GM18909 (cell line): ENCODE measurements around the gene ZNF600.
"Not testable (repeated sequence)": the region's sequence is repeated elsewhere in the genome, so short reads cannot be mapped to it uniquely, and the experiment has no call there.

ENCODE experiments used
- ATAC-seq: cut with Tn5 transposase; IDR thresholded peaks from one replicate; pipeline ENCODE4 v1.9.1; 2021; ENCODE audit warnings: mild to moderate bottlenecking; ENCODE audit not compliant: unreplicated experiment, poor library complexity

The ZNF600 gene

DNA sequence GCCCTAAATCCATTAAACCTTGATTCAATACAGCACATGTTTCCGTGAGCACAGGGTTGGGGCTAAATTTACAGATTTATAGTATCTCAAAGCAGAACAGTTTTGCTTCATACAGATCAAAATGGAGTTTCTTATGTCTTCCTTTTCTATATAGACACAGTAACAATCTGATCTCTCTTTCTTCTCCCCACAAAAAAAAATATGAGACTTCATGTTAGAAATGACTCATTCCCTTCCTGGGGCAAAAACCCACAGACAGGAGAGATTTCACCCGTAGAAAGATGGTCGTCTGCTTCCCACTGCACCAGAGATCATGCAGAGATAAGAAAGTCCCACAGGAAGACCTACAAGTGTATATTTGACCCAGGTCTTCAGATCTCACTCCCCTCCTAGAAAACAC lies 44.1 kb downstream of the ZNF600 start:
- ATAC-seq: no peak

DNA sequence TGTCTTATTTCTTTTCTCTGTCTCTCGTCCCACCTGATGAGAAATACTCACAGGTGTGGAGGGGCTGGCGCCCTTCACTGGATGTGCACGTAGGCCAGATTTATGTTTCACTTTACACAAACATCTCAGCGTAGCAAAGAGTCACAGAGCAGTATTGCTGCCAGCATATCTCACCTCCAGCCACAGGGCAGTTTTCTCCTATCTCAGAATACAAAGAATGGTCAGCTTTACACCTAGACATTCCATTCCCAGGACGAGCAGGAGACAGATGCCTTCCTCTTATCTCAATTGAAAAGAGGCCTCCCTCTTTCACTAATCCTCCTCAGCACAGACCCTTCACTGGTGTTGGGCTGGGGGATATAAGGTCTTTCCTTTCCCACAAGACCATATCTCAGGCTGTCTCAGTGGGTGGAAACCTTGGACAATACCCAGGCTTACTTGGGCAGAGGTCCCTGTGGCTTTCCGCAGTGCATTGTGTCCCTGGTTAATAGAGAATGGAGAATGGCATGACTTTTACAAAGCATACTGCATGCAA lies 44.6 kb downstream of the ZNF600 start:
- ATAC-seq: no peak

DNA sequence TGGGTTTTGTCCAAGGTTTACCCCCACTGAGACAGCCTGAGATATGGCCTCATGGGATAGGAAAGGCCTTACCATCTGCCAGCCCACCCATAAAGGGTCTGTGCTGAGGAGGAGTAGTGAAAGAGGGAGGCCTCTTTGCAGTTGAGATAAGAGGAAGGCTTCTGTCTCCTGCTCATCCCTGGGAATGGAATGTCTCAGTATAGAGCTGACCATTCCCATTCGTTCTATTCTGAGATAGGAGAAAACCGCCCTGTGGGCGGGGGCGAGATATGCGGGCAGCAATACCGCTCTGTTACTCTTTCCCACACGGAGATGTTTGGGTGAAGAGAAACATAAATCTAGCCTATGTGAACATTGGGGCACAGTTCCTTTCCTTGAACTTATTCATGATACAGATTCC lies 45.2 kb downstream of the ZNF600 start:
- not testable (repeated sequence) for ATAC-seq

DNA sequence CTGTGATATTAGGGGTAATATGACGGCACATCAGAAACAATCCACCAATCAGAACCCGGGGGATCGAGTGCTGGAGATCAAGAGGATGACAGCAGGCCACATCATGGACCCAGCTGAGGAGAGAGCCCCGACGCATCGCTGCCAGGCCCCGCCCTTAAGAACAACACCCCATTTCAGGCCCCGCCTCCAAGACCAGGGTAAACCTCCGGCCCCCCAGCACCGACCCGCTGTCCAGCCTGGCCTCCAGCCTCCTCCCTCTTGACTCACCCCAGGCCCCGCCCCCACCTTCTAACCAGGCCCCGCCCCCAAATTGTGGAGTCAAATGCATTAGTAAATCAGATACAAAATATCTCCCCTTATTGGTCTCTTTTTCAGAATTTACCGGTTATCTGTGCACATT lies 47.0 kb downstream of the ZNF600 start:
- no peak for ATAC-seq

DNA sequence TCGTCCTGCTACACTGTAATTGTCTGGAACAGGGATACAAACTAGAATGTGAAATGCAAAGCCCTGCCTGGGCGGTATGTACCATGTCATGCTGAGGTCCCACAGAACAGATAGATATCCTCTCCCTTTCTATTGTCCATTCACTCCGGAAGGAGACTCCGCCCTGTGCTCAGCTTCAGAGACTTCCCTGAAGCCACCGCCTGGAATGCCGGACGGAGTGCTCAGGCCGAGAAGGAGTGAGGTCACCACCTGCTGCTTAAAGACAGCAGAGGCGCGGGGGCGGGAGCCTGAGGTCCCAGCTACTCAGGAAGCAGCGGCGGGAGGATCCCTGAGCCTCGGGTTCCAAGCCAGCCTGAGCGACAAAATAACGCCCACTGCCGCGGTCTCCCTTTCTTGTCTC lies 50.9 kb downstream of the ZNF600 start:
- ATAC-seq: no peak

DNA sequence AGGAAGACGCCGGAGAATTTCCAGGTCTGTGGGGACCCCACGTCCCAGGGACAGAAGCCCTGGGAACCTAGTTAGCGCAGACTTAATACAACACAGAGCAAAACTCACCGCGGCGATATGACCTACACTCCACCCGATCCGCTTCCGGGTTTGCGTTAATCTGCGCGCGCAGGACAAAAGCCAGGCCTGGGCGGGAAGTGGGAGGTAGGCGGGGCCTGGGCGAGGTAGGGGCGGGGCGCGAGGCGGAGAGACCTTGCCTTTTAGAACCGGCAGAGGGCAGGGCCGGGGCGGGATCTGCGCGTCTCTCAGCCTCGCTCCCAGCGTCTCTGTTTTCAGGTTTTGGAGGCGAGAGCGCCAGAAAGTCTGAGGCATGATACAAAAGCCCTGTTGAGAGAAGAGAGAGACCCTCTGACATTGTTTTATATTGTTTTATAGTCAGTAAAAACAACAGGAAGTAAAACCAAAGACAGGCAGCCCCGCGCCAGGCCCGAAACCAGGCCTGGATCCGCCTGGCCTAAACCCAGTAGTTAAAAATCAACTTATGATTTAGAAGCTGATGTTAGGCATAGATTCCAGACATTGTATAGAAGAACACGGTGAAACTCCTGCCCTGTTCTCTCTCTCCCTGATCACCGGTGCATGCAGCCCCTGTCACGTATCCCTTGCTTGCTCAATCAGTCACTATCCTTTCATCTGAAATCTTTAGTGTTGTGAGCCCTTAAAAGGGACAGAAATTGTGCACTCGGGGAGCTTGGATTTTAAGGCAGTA lies 51.5 kb downstream of the ZNF600 start, which contains the start of gene ZNF611:
TSS of gene ZNF611 (minus strand) at position 152 of the 769 bp plus-strand sequence. CDS start 19,150 bp downstream, outside the sequence.
- ATAC-seq: peak; percentile 95

DNA sequence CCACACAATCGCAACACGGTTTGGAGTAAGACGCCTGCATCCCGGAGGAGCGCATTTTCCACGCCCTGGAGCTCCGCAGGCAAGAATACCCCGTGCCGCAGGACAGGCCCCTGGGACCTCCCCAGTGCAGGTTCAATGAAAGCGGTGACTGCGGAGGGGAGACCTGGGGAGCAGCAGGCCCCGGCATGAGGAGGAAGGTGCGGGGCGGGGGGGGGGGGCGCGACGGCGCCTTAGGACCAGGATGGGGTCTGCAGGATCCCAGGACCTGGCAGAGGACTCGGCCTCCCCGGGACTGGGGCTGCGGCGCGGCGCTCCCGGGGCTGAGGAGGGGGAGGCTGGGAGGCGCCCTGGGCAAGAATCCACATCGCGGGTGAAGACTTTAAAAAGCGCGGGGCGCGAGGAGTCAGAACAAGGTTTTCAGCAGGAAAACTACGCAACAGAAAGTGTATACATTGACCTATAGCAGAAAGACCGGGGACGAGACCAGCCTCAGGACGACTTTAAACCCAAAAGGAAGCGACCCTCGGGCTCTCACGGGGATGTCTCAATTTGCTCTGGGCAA lies 52.2 kb downstream of the ZNF600 start:
- peak; percentile 37 for ATAC-seq

DNA sequence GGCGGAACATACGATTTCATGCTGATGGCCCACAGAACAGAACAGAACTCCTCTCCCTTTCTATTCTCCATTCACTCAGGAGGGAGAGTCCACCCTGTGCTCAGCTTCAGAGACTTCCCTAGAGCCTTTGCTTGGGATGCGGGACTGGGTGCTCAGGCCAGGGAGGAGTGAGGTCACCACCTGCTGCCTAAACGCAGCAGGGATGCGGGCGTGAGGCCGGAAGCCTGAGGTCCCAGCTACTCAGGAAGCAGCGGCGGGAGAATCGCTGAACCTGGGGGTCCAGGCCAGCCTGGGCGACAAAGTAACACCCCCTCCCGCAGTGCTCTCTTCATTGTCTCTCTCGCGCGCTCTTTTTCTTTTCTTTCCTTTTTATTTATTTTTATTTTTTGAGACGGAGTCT lies 60.5 kb downstream of the ZNF600 start:
- ATAC-seq: not testable (repeated sequence)

DNA sequence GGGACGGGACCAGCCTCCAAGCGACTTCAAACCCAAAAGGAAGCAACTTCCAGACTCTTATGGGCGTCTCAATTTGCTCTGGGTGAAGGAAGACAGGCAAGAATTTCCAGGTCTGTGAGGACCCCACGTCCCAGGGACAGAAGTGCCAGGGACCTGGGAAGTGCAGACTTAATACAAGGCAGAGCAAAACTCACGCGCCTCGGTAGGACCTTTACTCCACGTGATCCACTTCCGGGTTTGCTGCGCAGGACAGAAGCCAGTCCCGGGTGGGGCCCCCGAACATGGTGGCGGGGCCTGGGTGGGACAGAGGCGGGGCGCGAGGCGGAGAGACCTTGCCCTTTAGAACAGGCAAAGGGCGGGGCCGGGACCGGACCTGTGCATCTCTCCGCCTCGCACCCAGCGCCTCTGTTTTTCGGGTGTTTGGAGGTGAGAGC lies 61.0 kb downstream of the ZNF600 start:
- ATAC-seq: no peak

DNA sequence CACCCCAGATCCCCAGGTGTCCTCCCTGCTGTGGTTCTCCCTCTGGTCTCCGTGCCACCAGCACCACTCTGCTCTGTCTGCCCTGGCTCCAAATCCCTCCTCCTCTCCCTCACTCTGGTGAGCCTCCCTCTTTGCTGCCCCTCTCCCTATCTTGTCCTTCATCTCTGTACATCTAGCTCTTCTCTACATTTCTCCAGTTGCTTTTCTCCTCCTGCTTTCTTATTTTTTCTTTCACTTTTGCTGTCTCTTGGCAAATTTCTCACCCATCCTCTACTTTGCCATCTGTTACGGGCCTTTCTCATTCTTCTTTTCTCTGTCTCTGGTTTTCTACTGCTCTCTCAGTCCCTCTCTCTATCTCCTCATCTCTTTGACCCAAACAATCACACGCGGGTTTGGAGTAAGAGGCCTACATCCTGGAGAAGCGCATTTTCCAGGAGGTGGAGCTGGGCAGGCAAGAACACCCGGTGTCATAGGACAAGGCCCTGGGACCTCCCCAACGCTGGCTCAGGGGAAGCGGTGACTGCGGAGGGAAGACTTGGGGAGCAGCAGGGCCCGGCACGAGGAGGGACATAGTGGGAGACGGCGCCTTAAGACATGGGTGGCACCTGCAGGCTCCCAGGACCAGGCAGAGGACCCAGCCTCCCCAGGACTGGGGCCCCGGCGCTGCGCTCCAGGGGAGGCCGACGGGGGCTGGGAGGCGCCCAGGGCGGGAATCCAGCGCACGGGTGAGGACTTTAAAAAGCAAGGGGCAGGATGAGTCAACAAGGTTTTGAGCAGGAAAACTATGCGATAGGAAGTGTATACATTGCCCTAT lies 61.7 kb downstream of the ZNF600 start:
- no peak for ATAC-seq

DNA sequence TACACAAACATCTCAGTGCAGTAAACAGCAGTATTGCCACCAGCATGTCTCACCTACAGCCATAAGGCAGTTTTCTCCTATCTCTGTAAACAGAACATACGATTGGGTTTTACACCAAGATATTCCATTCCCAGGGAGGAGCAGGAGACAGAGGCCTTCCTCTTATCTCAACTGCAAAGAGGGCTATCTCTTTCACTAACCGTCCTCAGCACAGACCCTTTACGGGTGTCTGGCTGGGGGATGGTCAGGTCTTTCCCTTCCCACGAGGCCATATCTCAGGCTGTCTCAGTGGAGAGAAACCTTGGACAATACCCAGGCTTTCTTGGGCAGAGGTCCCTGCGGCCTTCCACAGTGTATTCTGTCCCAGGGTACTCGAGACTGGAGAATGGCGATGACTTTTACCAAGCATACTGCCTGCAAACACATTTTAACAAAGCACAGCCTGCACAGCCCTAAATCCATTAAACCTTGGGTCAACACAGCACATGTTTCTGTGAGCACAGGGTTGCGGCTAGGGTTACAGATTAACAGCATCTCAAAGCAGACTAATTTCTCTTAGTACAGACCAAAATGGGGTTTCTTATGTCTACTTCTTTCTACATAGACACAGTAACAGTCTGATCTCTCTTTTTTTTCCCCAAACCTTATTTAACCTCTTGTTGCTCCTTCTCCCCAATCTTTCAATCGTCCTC lies 62.5 kb downstream of the ZNF600 start:
- not testable (repeated sequence) for ATAC-seq

DNA sequence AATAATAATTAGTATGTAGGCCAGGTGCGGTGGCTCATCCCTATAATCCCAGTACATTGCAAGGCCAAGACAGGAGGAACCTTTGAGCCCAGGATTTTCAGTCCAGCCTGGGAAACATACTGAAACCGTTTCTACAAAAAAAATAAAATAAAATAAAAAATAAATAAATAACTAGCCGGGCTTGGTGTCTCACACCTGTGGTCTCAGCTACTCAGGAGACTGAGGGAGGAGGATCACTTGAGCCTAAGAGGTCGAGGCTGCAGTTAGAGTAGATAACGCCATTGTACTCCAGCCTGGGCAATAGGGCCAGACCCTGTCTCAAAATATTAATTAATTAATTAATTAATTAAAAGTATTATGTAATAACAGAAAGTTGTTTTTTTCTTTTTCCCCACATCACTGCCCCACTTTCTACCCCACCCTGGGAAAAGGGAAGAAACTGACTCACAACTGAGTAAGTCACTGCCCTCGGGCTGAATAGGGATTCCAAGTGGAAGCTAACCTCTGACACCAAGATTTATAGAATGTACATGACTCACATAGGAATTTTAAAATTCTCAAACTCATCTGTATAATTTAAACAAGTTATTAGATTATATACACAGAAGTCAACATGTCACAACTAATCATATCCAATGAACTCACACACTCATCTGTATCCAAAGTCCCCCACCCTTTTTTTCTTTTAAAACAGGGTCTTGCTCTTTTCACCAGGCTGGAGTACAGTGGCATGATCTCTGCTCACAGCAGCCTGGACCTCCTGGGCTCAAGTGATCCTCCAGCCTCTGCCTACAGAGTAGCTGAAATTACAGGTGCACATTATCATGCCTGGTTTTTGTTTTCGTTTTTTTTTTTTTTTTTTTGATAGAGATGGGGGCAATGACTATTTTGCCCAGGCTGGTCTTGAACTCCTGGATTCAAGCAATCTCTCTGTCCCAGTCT lies 64.3 kb downstream of the ZNF600 start:
- ATAC-seq: no peak

DNA sequence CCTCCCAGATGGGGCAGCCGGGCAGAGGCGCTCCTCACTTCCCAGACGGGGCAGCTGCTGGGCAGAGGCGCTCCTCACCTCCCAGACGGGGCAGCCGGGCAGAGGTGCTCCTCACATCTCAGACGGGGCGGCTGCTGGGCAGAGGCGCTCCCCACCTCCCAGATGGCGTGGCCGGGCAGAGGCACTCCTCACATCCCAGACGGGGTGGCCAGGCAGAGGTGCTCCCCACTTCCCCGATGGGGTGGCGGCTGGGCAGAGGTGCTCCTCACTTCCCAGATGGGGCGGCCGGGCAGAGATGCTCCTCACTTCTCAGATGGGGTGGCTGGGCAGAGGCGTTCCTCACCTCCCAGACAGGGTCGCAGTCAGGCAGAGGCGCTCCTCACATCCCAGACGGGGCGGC lies 66.0 kb downstream of the ZNF600 start:
- ATAC-seq: not testable (repeated sequence)

DNA sequence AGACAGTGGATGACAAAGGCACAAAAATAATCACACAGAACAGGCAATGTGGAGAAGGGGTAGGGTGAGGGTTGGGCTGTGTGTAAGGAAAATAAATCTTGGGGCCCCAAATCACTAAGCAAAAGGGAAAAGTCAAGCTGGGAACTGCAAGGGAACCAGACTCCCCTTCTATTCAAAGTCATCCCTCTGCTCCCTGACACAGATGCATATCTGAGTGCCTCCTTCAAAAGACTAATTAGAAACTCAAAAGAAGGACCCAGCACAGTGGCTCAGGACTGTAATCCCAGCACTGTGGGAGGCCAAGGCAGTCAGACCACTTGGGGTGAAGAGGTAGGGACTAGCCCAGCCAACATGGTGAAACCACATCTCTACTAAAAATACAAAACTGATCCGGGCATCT lies 70.1 kb downstream of the ZNF600 start:
- no peak for ATAC-seq

DNA sequence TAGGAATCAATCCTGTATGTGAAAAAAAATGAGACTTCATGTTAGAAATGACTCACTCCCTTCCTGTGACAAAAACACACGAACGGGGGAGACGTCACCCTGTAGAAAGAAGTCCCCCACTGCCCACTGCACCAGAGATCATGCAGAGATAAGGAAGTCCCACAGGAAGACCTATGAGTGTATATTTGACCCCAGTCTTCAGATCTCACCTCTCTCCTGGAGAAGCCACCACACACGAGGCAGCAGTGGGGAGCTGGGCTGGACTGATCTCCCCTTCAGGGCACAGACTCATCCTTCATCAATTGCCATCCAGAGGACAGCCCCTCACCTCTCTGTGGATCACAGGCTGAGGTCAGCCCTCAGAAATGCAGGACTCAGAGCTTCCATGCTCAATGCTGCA lies 70.7 kb downstream of the ZNF600 start:
- not testable (repeated sequence) for ATAC-seq

DNA sequence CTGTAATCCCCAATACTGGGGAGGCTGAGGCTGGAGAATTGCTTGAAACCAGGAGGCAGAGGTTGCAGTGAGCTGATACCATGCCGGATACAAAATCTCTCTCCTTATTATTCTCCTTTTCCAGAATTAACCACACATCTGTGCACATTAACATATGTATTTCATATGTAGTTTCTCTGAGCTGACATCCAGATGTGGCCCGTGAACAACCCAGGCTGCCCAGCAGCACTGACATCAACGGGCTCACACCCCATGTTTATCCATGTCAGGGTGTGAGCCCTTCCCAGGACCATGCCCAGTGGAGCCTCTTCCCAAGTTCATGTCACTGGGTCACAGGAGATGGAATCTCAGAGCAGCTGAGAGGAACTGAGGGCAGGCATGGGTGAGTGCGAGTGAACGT lies 71.3 kb downstream of the ZNF600 start:
- ATAC-seq: not testable (repeated sequence)
